SJSA1 (cell line): Measurements from ENCODE around the gene HMCES. TPM values are rescaled to one million over a fixed set of nuclear protein-coding genes. Genes with fewer than 3 reads are reported as not detected.
A peak's percentile ranks its signal among the peaks of the same experiment; 100 is the strongest.

ENCODE experiments used
- DNase-seq, 2 experiments: peaks; one replicate each; pipeline ENCODE4 v3.0.0-alpha.2; 2015 to 2020; ENCODE audit warnings: low spot score in 2 of 2, low read depth in 1 of 2
- H3K27ac ChIP-seq: fragments of 250-450 bp; sonication (Bioruptor Pico); 2 replicates; pipeline ENCODE4 v1.5.1; 2020; ENCODE audit warnings: mild to moderate bottlenecking, moderate library complexity
- H3K27me3 ChIP-seq: fragments of 250-450 bp; sonication (Bioruptor Pico); replicated peaks from 2 replicates; pipeline ENCODE4 v1.5.1; 2020; ENCODE audit warnings: mild to moderate bottlenecking, moderate library complexity
- H3K36me3 ChIP-seq: fragments of 250-450 bp; sonication (Bioruptor Pico); 2 replicates; pipeline ENCODE4 v1.5.1; 2020; ENCODE audit warnings: mild to moderate bottlenecking
- H3K4me1 ChIP-seq: fragments of 250-450 bp; sonication (Bioruptor Pico); replicated peaks from 2 replicates; pipeline ENCODE4 v1.6.1; 2021; ENCODE audit warnings: mild to moderate bottlenecking
- H3K4me3 ChIP-seq: fragments of 250-450 bp; sonication (Bioruptor Pico); 2 replicates; pipeline ENCODE4 v1.5.1; 2020; ENCODE audit warnings: mild to moderate bottlenecking
- H3K9me3 ChIP-seq: fragments of 250-450 bp; sonication (Bioruptor Pico); replicated peaks from 2 replicates; pipeline ENCODE4 v1.5.1; 2020; ENCODE audit warnings: mild to moderate bottlenecking
- total RNA-seq: library from RNA; depleted of rRNA; stranded (reverse); fragments of >200 nt; shearing (Covaris generic); gene quantifications from 2 replicates; pipeline ENCODE4 v1.2.3, GENCODE V29; 2014

The HMCES gene
- total RNA-seq, 1 experiment from 2014 or later, result 22.2 TPM

GRCh38 chr3:129304146-129304961 lies 25.7 kb downstream of the HMCES start:
- Histone ChIP-seq H3K4me3 (no peak overlapping the region), H3K9me3 (no peaks in the 10 kb centered on the region), H3K4me1 (no peaks in the 10 kb centered on the region), H3K36me3 (peaks cover 34% of the 10 kb centered on the region), H3K27ac (no peak overlapping the region), H3K27me3 (no peaks in the 10 kb centered on the region)
- no peak for DNase-seq

- no peaks in the 10 kb centered on the region for H3K9me3 ChIP-seq
- H3K36me3 ChIP-seq, result peaks cover 34% of the 10 kb centered on the region
- no peak overlapping the region for H3K4me3 ChIP-seq
- no peaks in the 10 kb centered on the region for H3K4me1 ChIP-seq
- no peaks in the 10 kb centered on the region for H3K27me3 ChIP-seq
- no peak for DNase-seq
- H3K27ac ChIP-seq, result no peak overlapping the region
These were observed 26.2 kb downstream of the HMCES start for GRCh38 chr3:129304962-129305222.

GRCh38 chr3:129305592-129306091 lies 27.0 kb downstream of the HMCES start:
- Histone ChIP-seq H3K9me3 (no peaks in the 10 kb centered on the region), H3K27me3 (no peaks in the 10 kb centered on the region), H3K36me3 (peaks cover 29% of the 10 kb centered on the region), H3K4me1 (no peaks in the 10 kb centered on the region), H3K4me3 (no peak overlapping the region), H3K27ac (no peak overlapping the region)
- no peak for DNase-seq

- H3K4me1 ChIP-seq, result peaks cover 3% of the 10 kb centered on the region
- no peak overlapping the region for H3K4me3 ChIP-seq
- peaks cover 25% of the 10 kb centered on the region for H3K36me3 ChIP-seq
- H3K27ac ChIP-seq, result no peak overlapping the region
- 0 out of 2 replicates have a peak, but pooled peaks cover 3% of the 10 kb centered on the region for H3K27me3 ChIP-seq
- DNase-seq, result no peak
- H3K9me3 ChIP-seq, result no peaks in the 10 kb centered on the region
These were observed 30.0 kb downstream of the HMCES start for GRCh38 chr3:129308636-129309035.

- DNase-seq, result no peak
These were observed 31.7 kb downstream of the HMCES start for GRCh38 chr3:129310111-129311011.

GRCh38 chr3:129311054-129311902 lies 32.6 kb downstream of the HMCES start:
- no peak overlapping the region for H3K4me3 ChIP-seq
- H3K36me3 ChIP-seq, result peaks cover 18% of the 10 kb centered on the region
- no peak for DNase-seq
- 0 out of 2 replicates have a peak, but pooled peaks cover 3% of the 10 kb centered on the region for H3K27me3 ChIP-seq
- H3K4me1 ChIP-seq, result peaks cover 14% of the 10 kb centered on the region
- H3K27ac ChIP-seq, result no peak overlapping the region
- no peaks in the 10 kb centered on the region for H3K9me3 ChIP-seq

More at GRCh38 chr3:129310111-129311011, 31.7 kb downstream of the HMCES start:
- Histone ChIP-seq H3K9me3 (no peaks in the 10 kb centered on the region), H3K27me3 (0 out of 2 replicates have a peak, but pooled peaks cover 3% of the 10 kb centered on the region), H3K4me1 (peaks cover 14% of the 10 kb centered on the region), H3K27ac (no peak overlapping the region), H3K36me3 (peaks cover 20% of the 10 kb centered on the region), H3K4me3 (no peak overlapping the region)

GRCh38 chr3:129312021-129312639 lies 33.5 kb downstream of the HMCES start:
- H3K4me1 ChIP-seq, result peaks cover 19% of the 10 kb centered on the region

GRCh38 chr3:129312671-129313414 lies 34.2 kb downstream of the HMCES start:
- Histone ChIP-seq H3K4me1 (peaks cover 20% of the 10 kb centered on the region), H3K9me3 (no peaks in the 10 kb centered on the region), H3K4me3 (no peak overlapping the region; the same call in 1 of the 2 replicates), H3K27ac (no peak overlapping the region), H3K27me3 (0 out of 2 replicates have a peak, but pooled peaks cover 3% of the 10 kb centered on the region), H3K36me3 (peaks cover 18% of the 10 kb centered on the region)
- DNase-seq, result peak in 1 of 2 experiments; percentile 35

More at GRCh38 chr3:129312021-129312639, 33.5 kb downstream of the HMCES start:
- Histone ChIP-seq H3K27ac (no peak overlapping the region), H3K9me3 (no peaks in the 10 kb centered on the region), H3K27me3 (0 out of 2 replicates have a peak, but pooled peaks cover 3% of the 10 kb centered on the region), H3K36me3 (peaks cover 18% of the 10 kb centered on the region), H3K4me3 (no peak overlapping the region)
- DNase-seq, result peak in 1 of 2 experiments; percentile 22

GRCh38 chr3:129313415-129313664 lies 34.7 kb downstream of the HMCES start:
- Histone ChIP-seq H3K36me3 (peaks cover 18% of the 10 kb centered on the region), H3K27me3 (0 out of 2 replicates have a peak, but pooled peaks cover 3% of the 10 kb centered on the region), H3K4me1 (peaks cover 20% of the 10 kb centered on the region), H3K27ac (no peak overlapping the region), H3K4me3 (peak overlapping the region; percentile 60; the same call in 1 of the 2 replicates), H3K9me3 (no peaks in the 10 kb centered on the region)
- DNase-seq, result no peak

GRCh38 chr3:129313665-129314385 lies 35.2 kb downstream of the HMCES start:
- Histone ChIP-seq H3K9me3 (no peaks in the 10 kb centered on the region), H3K36me3 (peaks cover 18% of the 10 kb centered on the region), H3K4me3 (peak overlapping the region; percentile 60), H3K4me1 (peaks cover 20% of the 10 kb centered on the region), H3K27me3 (0 out of 2 replicates have a peak, but pooled peaks cover 3% of the 10 kb centered on the region), H3K27ac (peak overlapping the region; percentile 82)
- peak in 1 of 2 experiments; percentile 55 for DNase-seq

- peak; percentile 91 to 93 for DNase-seq
These were observed 35.9 kb downstream of the HMCES start for GRCh38 chr3:129314386-129315222.

More at GRCh38 chr3:129314386-129315222, 35.9 kb downstream of the HMCES start:
- Histone ChIP-seq H3K9me3 (no peaks in the 10 kb centered on the region), H3K27ac (peak overlapping the region; percentile 82), H3K36me3 (peaks cover 18% of the 10 kb centered on the region), H3K4me3 (peak overlapping the region; percentile 60), H3K4me1 (peaks cover 20% of the 10 kb centered on the region), H3K27me3 (0 out of 2 replicates have a peak, but pooled peaks cover 3% of the 10 kb centered on the region)
